OCI-LY7 (cell line): ENCODE data around the gene PRND. TPM values are rescaled to one million over a fixed set of nuclear protein-coding genes. Genes with fewer than 3 reads are reported as not detected.
A peak's percentile ranks its signal among the peaks of the same experiment; 100 is the strongest.
"Not testable (repeated sequence)": the region's sequence is repeated elsewhere in the genome, so short reads cannot be mapped to it uniquely, and the experiment has no call there.

Experiments used
- BruUV-seq: library from RNA; stranded (reverse); fragments of 400-500 nt; replicated peaks from 2 replicates; lab custom pipeline; 2021; lab: Mats Ljungman, UMichigan
- CTCF ChIA-PET: fragments of 300-600 bp; sonication (Branson Sonifier 250); formaldehyde crosslinking; loops from one replicate; lab custom pipeline; 2022; ENCODE audit warnings: antibody characterized with exemption; ENCODE audit not compliant: unreplicated experiment; lab: Charles Lee
- POLR2A ChIA-PET: fragments of 300-600 bp; sonication (Branson Sonifier 250); formaldehyde crosslinking; loops from one replicate; lab custom pipeline; 2022; ENCODE audit warnings: antibody characterized with exemption; lab: Charles Lee
- DNase-seq: peaks from one replicate; pipeline ENCODE4 v3.0.0-alpha.2; 2015; ENCODE audit warnings: low spot score
- H2AFZ ChIP-seq: fragments of 200-600 bp; sonication (generic), shearing (Covaris generic); 2 replicates; pipeline ENCODE4 v1.6.1; 2014; ENCODE audit warnings: mild to moderate bottlenecking, antibody characterized with exemption, low read length, moderate library complexity
- H3K27ac ChIP-seq: fragments of 200-600 bp; sonication (generic); 2 replicates; pipeline ENCODE4 v1.5.1; 2014; ENCODE audit warnings: mixed run types, low read depth, mild to moderate bottlenecking, moderate library complexity, low read length, inconsistent platforms; ENCODE audit not compliant: poor library complexity, severe bottlenecking
- H3K36me3 ChIP-seq: fragments of 200-600 bp; sonication (generic); 2 replicates; pipeline ENCODE4 v1.6.1; 2014; ENCODE audit warnings: mild to moderate bottlenecking, antibody characterized with exemption, low read length, moderate library complexity, mixed read lengths; ENCODE audit not compliant: insufficient read depth
- H3K4me1 ChIP-seq: fragments of 200-600 bp; sonication (generic); 2 replicates; pipeline ENCODE4 v1.5.1; 2014; ENCODE audit warnings: mild to moderate bottlenecking, low read length; ENCODE audit not compliant: insufficient read depth, poor library complexity, severe bottlenecking
- H3K4me2 ChIP-seq: fragments of 200-600 bp; sonication (generic); 2 replicates; pipeline ENCODE4 v1.6.1; 2014; ENCODE audit warnings: mild to moderate bottlenecking, low read length
- H3K4me3 ChIP-seq: fragments of 200-600 bp; sonication (generic); 2 replicates; pipeline ENCODE4 v1.5.1; 2014; ENCODE audit warnings: mild to moderate bottlenecking, low read depth, low read length; ENCODE audit not compliant: poor library complexity, severe bottlenecking
- H3K79me2 ChIP-seq: fragments of 200-600 bp; sonication (generic); 2 replicates; pipeline ENCODE4 v1.6.1; 2016; ENCODE audit warnings: low read depth, mild to moderate bottlenecking, low read length, moderate library complexity, mixed read lengths; ENCODE audit not compliant: insufficient read depth
- H3K9me2 ChIP-seq: fragments of 200-600 bp; sonication (generic); 2 replicates; pipeline ENCODE4 v1.6.1; 2016; ENCODE audit warnings: mild to moderate bottlenecking, low read length, mixed read lengths; ENCODE audit not compliant: insufficient read depth
- H3K9me3 ChIP-seq: fragments of 200-600 bp; sonication (generic); 2 replicates; pipeline ENCODE4 v1.6.1; 2014; ENCODE audit warnings: mild to moderate bottlenecking, mixed run types, low read length, mixed read lengths
- H4K20me1 ChIP-seq: fragments of 200-600 bp; sonication (generic); 2 replicates; pipeline ENCODE4 v1.6.1; 2014; ENCODE audit warnings: mild to moderate bottlenecking, antibody characterized with exemption, low read length, moderate library complexity, mixed read lengths; ENCODE audit not compliant: insufficient read depth
- CTCF ChIP-seq: fragments of 200-600 bp; sonication (generic); conservative IDR thresholded peaks from 2 replicates; pipeline ENCODE4 v1.5.1; 2014; ENCODE audit warnings: mild to moderate bottlenecking, antibody characterized with exemption, low read length, moderate library complexity, mixed read lengths
- EZH2phosphoT487 ChIP-seq: fragments of 200-600 bp; sonication (generic); IDR thresholded peaks from 2 replicates; pipeline ENCODE4 v1.6.1; 2018; ENCODE audit warnings: low read depth, borderline replicate concordance, mild to moderate bottlenecking, mixed run types, antibody characterized with exemption, low read length, moderate library complexity, mixed read lengths
- intact Hi-C: fragments of 100-400 bp; cut with micrococcal nuclease; formaldehyde crosslinking; loops from one replicate; pipeline ENCODE4 v1.10.0; 2022; ENCODE audit not compliant: unreplicated experiment
- total RNA-seq, 2 experiments: library from RNA; depleted of rRNA in 1 of 2; stranded (reverse); fragments of >200 nt in 1 of 2; shearing (Covaris generic) in 1 of 2; gene quantifications; 2 replicates each; pipeline ENCODE4 v1.2.3, GENCODE V29; 2014 to 2022

The PRND gene
- total RNA-seq, 2 experiments from 2014 or later, result not detected

- peak; percentile 81 for TF ChIP-seq CTCF
- CTCF ChIA-PET, result interaction anchor here (0.5 to 0.7 kb wide), 3 partner anchors 26 to 191 kb away, joined by 3 read pairs; no protein-coding TSS in a partner anchor
- BruUV-seq, H3K9me2 ChIP-seq, H4K20me1 ChIP-seq, H3K27ac ChIP-seq, H3K36me3 ChIP-seq, H3K9me3 ChIP-seq, intact Hi-C loops, H3K79me2 ChIP-seq: not testable (repeated sequence)
- POLR2A ChIA-PET, result interaction anchor here (1.9 kb wide), 1 partner anchor 14 kb away, joined by 6 read pairs; no protein-coding TSS in a partner anchor
- peak overlapping the region; percentile 51 for H3K4me2 ChIP-seq
- H3K4me3 ChIP-seq, result peak overlapping the region; percentile 49
- H2AFZ ChIP-seq, result peak overlapping the region; percentile 95
- DNase-seq, result peak; percentile 61
- H3K4me1 ChIP-seq, result peaks cover 18% of the 10 kb centered on the region
These were observed 37.6 kb downstream of the PRND start for GRCh38 chr20:4759100-4759884.

- H3K27ac ChIP-seq, result no peak overlapping the region
- intact Hi-C loops, result no loop called here
- H4K20me1 ChIP-seq, result no peaks in the 10 kb centered on the region
- TF ChIP-seq CTCF (no peak), EZH2phosphoT487 (no peak)
- no peaks in the 10 kb centered on the region for H3K79me2 ChIP-seq
- no peak overlapping the region for H3K4me3 ChIP-seq
- no peaks in the 10 kb centered on the region for H3K9me2 ChIP-seq
- peaks cover 18% of the 10 kb centered on the region for H3K4me1 ChIP-seq
- POLR2A ChIA-PET, result interaction anchor here (1.2 kb wide), 1 partner anchor 339 kb away, joined by 4 read pairs; no protein-coding TSS in a partner anchor
- BruUV-seq, result no TSS peak
- no peak overlapping the region for H3K4me2 ChIP-seq
- CTCF ChIA-PET, result no interaction called here
- no peak for DNase-seq
- H3K36me3 ChIP-seq, result no peaks in the 10 kb centered on the region
- H2AFZ ChIP-seq, result no peak overlapping the region
- H3K9me3 ChIP-seq, result no peaks in the 10 kb centered on the region
These were observed 41.6 kb downstream of the PRND start for GRCh38 chr20:4763261-4763660.
